Stimulated activated naive B cell treated with anti-CD40 and anti-IgM and Interleukin-4, amounts not matched to agents 10 μg/mL and 1 μg/mL and 100 μg/mL, for 72 hours (primary cell): ENCODE measurements around the gene CNTD1.
A peak's percentile ranks its signal among the peaks of the same experiment; 100 is the strongest.

Experiments used
- ATAC-seq, 2 donors: fragments of 150-1000 bp; cut with Tn5 transposase; replicated peaks; 2 replicates each; pipeline ENCODE4 v1.10.0; 2021; ENCODE audit warnings: moderate library complexity in 1 of 2
- DNase-seq: peaks from one replicate; pipeline ENCODE4 v3.0.0; 2021
- H3K27ac Mint-ChIP-seq: one replicate; pipeline ENCODE4 v1.8.0; 2022; ENCODE audit warnings: mild to moderate bottlenecking, mixed read lengths
- H3K27me3 Mint-ChIP-seq, 2 donors: one replicate each; pipeline ENCODE4 v1.8.0; 2022; ENCODE audit warnings: mixed read lengths in 2 of 2
- H3K36me3 Mint-ChIP-seq, 2 donors: one replicate each; pipeline ENCODE4 v1.8.0; 2022; ENCODE audit warnings: mixed read lengths in 2 of 2, mild to moderate bottlenecking in 1 of 2
- H3K4me1 Mint-ChIP-seq, 2 donors: one replicate each; pipeline ENCODE4 v1.8.0; 2022; ENCODE audit warnings: mixed read lengths in 2 of 2, mild to moderate bottlenecking in 1 of 2
- H3K4me3 Mint-ChIP-seq, 2 donors: one replicate each; pipeline ENCODE4 v1.8.0; 2022; ENCODE audit warnings: mild to moderate bottlenecking in 2 of 2, mixed read lengths in 2 of 2, moderate library complexity in 1 of 2
- H3K9me3 Mint-ChIP-seq, 2 donors: one replicate each; pipeline ENCODE4 v1.8.0; 2022; ENCODE audit warnings: mixed read lengths in 2 of 2, mild to moderate bottlenecking in 1 of 2

The CNTD1 gene

GRCh38 chr17:42772945-42773289 is 25.7 kb upstream of the CNTD1 start:
- peaks cover 22 to 23% of the 10 kb centered on the region in 2 donors for H3K36me3 Mint-ChIP-seq
- peak overlapping the region; percentile 98 for H3K27ac Mint-ChIP-seq
- ATAC-seq = no peak
- peaks cover 3 to 10% of the 10 kb centered on the region in 2 donors for H3K27me3 Mint-ChIP-seq
- H3K9me3 Mint-ChIP-seq = peaks cover 0 to 2% of the 10 kb centered on the region in 2 donors
- DNase-seq = no peak
- peak overlapping the region; percentile 95 to 99 for H3K4me3 Mint-ChIP-seq
- peaks cover 19 to 44% of the 10 kb centered on the region in 2 donors for H3K4me1 Mint-ChIP-seq

GRCh38 chr17:42773290-42774035 is 25.2 kb upstream of the CNTD1 start, which contains the start of gene VPS25:
VPS25 (plus strand) TSS chr17:42773449; CDS start chr17:42773476, 27 bp downstream.
- ATAC-seq (peak; percentile 80 to 89), DNase-seq (peak; percentile 76)
- Mint-ChIP-seq H3K36me3 (peaks cover 26 to 28% of the 10 kb centered on the region in 2 donors), H3K4me1 (peaks cover 19 to 45% of the 10 kb centered on the region in 2 donors), H3K27me3 (peaks cover 0 to 5% of the 10 kb centered on the region in 2 donors), H3K9me3 (peaks cover 0 to 2% of the 10 kb centered on the region in 2 donors), H3K27ac (peak within 1 kb of the TSS; percentile 98), H3K4me3 (peak within 1 kb of the TSS; percentile 95 to 99)

GRCh38 chr17:42774066-42774745 is 24.5 kb upstream of the CNTD1 start:
- peaks cover 0 to 2% of the 10 kb centered on the region in 2 donors for H3K9me3 Mint-ChIP-seq
- no peak for ATAC-seq
- no peak for DNase-seq
- H3K27ac Mint-ChIP-seq = peak overlapping the region; percentile 98
- H3K4me1 Mint-ChIP-seq = peaks cover 20 to 46% of the 10 kb centered on the region in 2 donors
- peaks cover 0 to under 1% of the 10 kb centered on the region in 2 donors for H3K27me3 Mint-ChIP-seq
- peaks cover 30 to 35% of the 10 kb centered on the region in 2 donors for H3K36me3 Mint-ChIP-seq
- H3K4me3 Mint-ChIP-seq = peak overlapping the region; percentile 95 to 99

- Mint-ChIP-seq H3K4me3 (peak overlapping the region; percentile 57 to 68), H3K27me3 (peaks cover 7 to 13% of the 10 kb centered on the region in 2 donors), H3K4me1 (peaks cover 24 to 56% of the 10 kb centered on the region in 2 donors), H3K27ac (no peak overlapping the region), H3K36me3 (peaks cover 39 to 44% of the 10 kb centered on the region in 2 donors), H3K9me3 (peaks cover 0 to 2% of the 10 kb centered on the region in 2 donors)
- DNase-seq = peak; percentile 41
- ATAC-seq = peak; percentile 70 to 82
These were observed 23.0 kb upstream of the CNTD1 start for GRCh38 chr17:42775534-42776098.

- no peak overlapping the region for H3K4me3 Mint-ChIP-seq
These were observed 20.1 kb upstream of the CNTD1 start for GRCh38 chr17:42778570-42778969.

GRCh38 chr17:42779304-42779935 is 19.2 kb upstream of the CNTD1 start:
- peaks cover 31 to 57% of the 10 kb centered on the region in 2 donors for H3K4me1 Mint-ChIP-seq
- H3K9me3 Mint-ChIP-seq = no peaks in the 10 kb centered on the region
- peaks cover 38 to 48% of the 10 kb centered on the region in 2 donors for H3K27me3 Mint-ChIP-seq
- DNase-seq (no peak), ATAC-seq (no peak)
- peaks cover 38 to 40% of the 10 kb centered on the region in 2 donors for H3K36me3 Mint-ChIP-seq
- peak overlapping the region; percentile 11 to 44 for H3K4me3 Mint-ChIP-seq
- H3K27ac Mint-ChIP-seq = no peak overlapping the region

More at GRCh38 chr17:42778570-42778969, 20.1 kb upstream of the CNTD1 start:
- H3K4me1 Mint-ChIP-seq = peaks cover 30 to 57% of the 10 kb centered on the region in 2 donors
- no peaks in the 10 kb centered on the region for H3K9me3 Mint-ChIP-seq
- DNase-seq (no peak), ATAC-seq (no peak)
- H3K27me3 Mint-ChIP-seq = peaks cover 31 to 39% of the 10 kb centered on the region in 2 donors
- peaks cover 42 to 44% of the 10 kb centered on the region in 2 donors for H3K36me3 Mint-ChIP-seq
- H3K27ac Mint-ChIP-seq = no peak overlapping the region

GRCh38 chr17:42779936-42780850 is 18.5 kb upstream of the CNTD1 start, which contains the start of gene WNK4:
WNK4 (plus strand) TSS chr17:42780610; CDS start chr17:42780699, 89 bp downstream.
- DNase-seq (no peak), ATAC-seq (peak in 1 of 2 donors; percentile 30)
- Mint-ChIP-seq H3K27me3 (peaks cover 45 to 56% of the 10 kb centered on the region in 2 donors), H3K4me3 (peak within 1 kb of the TSS; percentile 56 to 61), H3K4me1 (peaks cover 34 to 57% of the 10 kb centered on the region in 2 donors), H3K27ac (peak within 1 kb of the TSS; percentile 31), H3K9me3 (no peaks in the 10 kb centered on the region), H3K36me3 (peaks cover 32 to 39% of the 10 kb centered on the region in 2 donors)

GRCh38 chr17:42780851-42781638 is 17.6 kb upstream of the CNTD1 start:
- peaks cover 25 to 33% of the 10 kb centered on the region in 2 donors for H3K36me3 Mint-ChIP-seq
- H3K4me1 Mint-ChIP-seq = peaks cover 31 to 50% of the 10 kb centered on the region in 2 donors
- peak overlapping the region; percentile 31 for H3K27ac Mint-ChIP-seq
- DNase-seq = no peak
- peak; percentile 11 to 25 for ATAC-seq
- H3K27me3 Mint-ChIP-seq = peaks cover 53 to 64% of the 10 kb centered on the region in 2 donors
- peak overlapping the region; percentile 33 to 61 for H3K4me3 Mint-ChIP-seq
- no peaks in the 10 kb centered on the region for H3K9me3 Mint-ChIP-seq

- Mint-ChIP-seq H3K27me3 (peaks cover 56 to 67% of the 10 kb centered on the region in 2 donors), H3K4me3 (no peak overlapping the region), H3K27ac (no peak overlapping the region), H3K4me1 (peaks cover 31 to 44% of the 10 kb centered on the region in 2 donors), H3K9me3 (no peaks in the 10 kb centered on the region), H3K36me3 (peaks cover 25 to 27% of the 10 kb centered on the region in 2 donors)
- ATAC-seq (peak in 1 of 2 donors; percentile 5), DNase-seq (no peak)
These were observed 17.0 kb upstream of the CNTD1 start for GRCh38 chr17:42781639-42782165.

GRCh38 chr17:42782166-42783061 is 16.2 kb upstream of the CNTD1 start:
- ATAC-seq = no peak
- peaks cover 31 to 42% of the 10 kb centered on the region in 2 donors for H3K4me1 Mint-ChIP-seq
- H3K27ac Mint-ChIP-seq = peak overlapping the region; percentile 10
- no peaks in the 10 kb centered on the region for H3K9me3 Mint-ChIP-seq
- peaks cover 24 to 25% of the 10 kb centered on the region in 2 donors for H3K36me3 Mint-ChIP-seq
- peaks cover 63 to 73% of the 10 kb centered on the region in 2 donors for H3K27me3 Mint-ChIP-seq
- no peak for DNase-seq
- no peak overlapping the region for H3K4me3 Mint-ChIP-seq

- H3K36me3 Mint-ChIP-seq = peaks cover 17 to 18% of the 10 kb centered on the region in 2 donors
- H3K4me1 Mint-ChIP-seq = peaks cover 31 to 38% of the 10 kb centered on the region in 2 donors
- peaks cover 71 to 82% of the 10 kb centered on the region in 2 donors for H3K27me3 Mint-ChIP-seq
- no peak for DNase-seq
- no peaks in the 10 kb centered on the region for H3K9me3 Mint-ChIP-seq
- H3K27ac Mint-ChIP-seq = peak overlapping the region; percentile 10
- no peak overlapping the region for H3K4me3 Mint-ChIP-seq
- no peak for ATAC-seq
These were observed 15.4 kb upstream of the CNTD1 start for GRCh38 chr17:42783062-42783790.
